ENCODE results near the gene TLX2. TPM values are rescaled to one million over a fixed set of nuclear protein-coding genes. Genes with fewer than 3 reads are reported as not detected.

Gene TLX2
- total and polyA plus RNA-seq, 2 of the 13 experiments (the other 11 are each of a cell fraction or from before 2014, with no cell fraction given) = 0.05 to 0.20 TPM

DNA sequence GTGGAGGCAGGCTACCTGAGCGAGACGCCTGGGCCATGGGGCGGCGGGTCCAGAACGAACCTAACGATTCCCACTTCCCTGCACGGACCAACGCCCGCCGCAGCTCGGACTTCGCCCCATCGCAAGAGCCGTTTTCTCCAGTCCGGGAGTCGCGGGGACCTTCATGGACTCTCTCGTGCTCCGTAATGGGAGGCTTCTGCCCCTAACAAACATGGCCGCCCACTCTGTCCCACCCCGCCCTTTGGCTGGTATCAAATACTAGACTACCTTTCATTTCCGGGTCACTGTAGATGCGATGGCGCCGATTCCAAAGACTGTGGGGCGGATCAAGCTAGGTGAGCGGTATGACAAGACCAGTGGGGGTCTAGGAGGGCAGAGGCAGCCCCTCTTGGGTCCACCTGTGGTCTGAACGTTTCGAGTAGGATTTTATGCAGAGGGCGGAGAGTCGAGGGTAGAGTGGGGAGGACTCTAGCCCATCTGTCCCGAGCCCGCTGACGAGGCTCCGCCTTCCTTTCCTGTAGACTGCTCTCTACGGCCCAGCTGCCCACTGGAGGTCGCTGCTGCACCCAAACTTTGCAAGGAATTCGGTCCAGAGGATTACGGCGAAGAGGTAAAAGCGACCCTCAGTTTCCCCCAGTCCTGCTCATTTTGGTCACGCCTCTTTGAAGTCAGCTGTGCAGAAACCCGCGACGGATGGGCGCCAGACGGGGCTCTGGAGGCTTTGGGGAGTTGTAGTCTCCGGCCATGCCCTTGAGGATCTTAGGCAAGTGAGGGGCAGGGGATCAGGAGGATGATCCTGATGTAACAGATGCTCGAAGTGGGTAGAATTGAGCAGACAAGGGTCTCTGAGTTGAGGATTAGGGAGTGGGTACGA, 31.2 kb upstream of the TLX2 start, which contains the start of the genes CCDC142 and TTC31 (continued):
- peak; percentile 98 for TF ChIP-seq SIN3B (IDR thresholded peaks at IDR 0.05; ENCODE audit: low read length)
- peak; percentile 95; the same call in 1 of the 2 replicates for TF ChIP-seq GLI4 (CRISPR knock-in tag; IDR thresholded peaks at IDR 0.05; ENCODE audit: borderline replicate concordance)
- no peak; the same call in 1 of the 2 replicates for TF ChIP-seq ZNF619 (CRISPR knock-in tag; IDR thresholded peaks at IDR 0.05)
- peak; percentile 86; the same call in 1 of the 2 replicates for TF ChIP-seq GMEB1 (CRISPR knock-in tag; IDR thresholded peaks at IDR 0.05; ENCODE audit: borderline replicate concordance)
- TF ChIP-seq TBL1XR1 (IDR thresholded peaks at IDR 0.05; ENCODE audit: borderline replicate concordance, low read length, partially characterized antibody) = peak; percentile 28
- peak; percentile 75; the same call in 1 of the 2 replicates for TF ChIP-seq ZNF431 (CRISPR knock-in tag; IDR thresholded peaks at IDR 0.05; ENCODE audit: borderline replicate concordance, low read depth)
- no peak; the same call in 1 of the 2 replicates for TF ChIP-seq ZNF678 (CRISPR knock-in tag; IDR thresholded peaks at IDR 0.05)
- peak; percentile 88 for TF ChIP-seq IRF2 (CRISPR knock-in tag; IDR thresholded peaks at IDR 0.05)
- TF ChIP-seq MXI1 (IDR thresholded peaks at IDR 0.05; ENCODE audit: borderline replicate concordance, low read depth, low read length) = peak; percentile 81; the same call in 2 of the 3 replicates
- TF ChIP-seq HNRNPK (IDR thresholded peaks at IDR 0.05; ENCODE audit: low read depth, low read length, poor library complexity, severe bottlenecking) = no peak
- TF ChIP-seq ZC3H4 (CRISPR knock-in tag; IDR thresholded peaks at IDR 0.05; ENCODE audit: borderline replicate concordance) = peak; percentile 10; the same call in 1 of the 2 replicates
- TF ChIP-seq ZNF24 (IDR thresholded peaks at IDR 0.05) = no peak
- TF ChIP-seq, protein P1, sequence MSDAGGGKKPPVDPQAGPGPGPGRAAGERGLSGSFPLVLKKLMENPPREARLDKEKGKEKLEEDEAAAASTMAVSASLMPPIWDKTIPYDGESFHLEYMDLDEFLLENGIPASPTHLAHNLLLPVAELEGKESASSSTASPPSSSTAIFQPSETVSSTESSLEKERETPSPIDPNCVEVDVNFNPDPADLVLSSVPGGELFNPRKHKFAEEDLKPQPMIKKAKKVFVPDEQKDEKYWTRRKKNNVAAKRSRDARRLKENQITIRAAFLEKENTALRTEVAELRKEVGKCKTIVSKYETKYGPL (CRISPR knock-in tag; IDR thresholded peaks at IDR 0.05) = no peak
- TF ChIP-seq ZNF879 (CRISPR knock-in tag; IDR thresholded peaks at IDR 0.05) = no peak
- TF ChIP-seq FOXA1 (IDR thresholded peaks at IDR 0.05) = no peak
- TF ChIP-seq FOXA1 (CRISPR knock-in tag; IDR thresholded peaks at IDR 0.05) = no peak; the same call in 1 of the 2 replicates
- no peak for TF ChIP-seq ZFP36 (IDR thresholded peaks at IDR 0.05; ENCODE audit: borderline replicate concordance, low read depth, low read length, partially characterized antibody)
- peak; percentile 68; the same call in 1 of the 2 replicates for TF ChIP-seq ZNF576 (CRISPR knock-in tag; IDR thresholded peaks at IDR 0.05)
- no peak for TF ChIP-seq TBX3 (IDR thresholded peaks at IDR 0.05; ENCODE audit: borderline replicate concordance)
- no peak for TF ChIP-seq ZNF841 (CRISPR knock-in tag; IDR thresholded peaks at IDR 0.05; ENCODE audit: borderline replicate concordance)
- peak; percentile 93; the same call in 1 of the 2 replicates for TF ChIP-seq ZFP82 (CRISPR knock-in tag; IDR thresholded peaks at IDR 0.05; ENCODE audit: borderline replicate concordance)
- peak; percentile 17; the same call in 1 of the 2 replicates for TF ChIP-seq CEBPG (CRISPR knock-in tag; IDR thresholded peaks at IDR 0.05)
- TF ChIP-seq ATF5 (CRISPR knock-in tag; IDR thresholded peaks at IDR 0.05; ENCODE audit: low read depth) = no peak
- peak; percentile 95 for TF ChIP-seq PHF21A (CRISPR knock-in tag; IDR thresholded peaks at IDR 0.05)
- peak; percentile 86 for TF ChIP-seq RXRA (CRISPR knock-in tag; IDR thresholded peaks at IDR 0.05)
- no peak for TF ChIP-seq SMARCE1 (IDR thresholded peaks at IDR 0.05; ENCODE audit: borderline replicate concordance)
- TF ChIP-seq ZNF557 (CRISPR knock-in tag; IDR thresholded peaks at IDR 0.05) = no peak
- TF ChIP-seq NFYC (CRISPR knock-in tag; IDR thresholded peaks at IDR 0.05) = peak; percentile 54

Data from HepG2 (cell line).